COR-L47 (cell line): ENCODE measurements around the gene NMT1.

Source experiments
- DNase-seq: peaks from one replicate; lab custom pipeline; 2025; lab: John Stamatoyannopoulos, UW

The NMT1 gene

DNA sequence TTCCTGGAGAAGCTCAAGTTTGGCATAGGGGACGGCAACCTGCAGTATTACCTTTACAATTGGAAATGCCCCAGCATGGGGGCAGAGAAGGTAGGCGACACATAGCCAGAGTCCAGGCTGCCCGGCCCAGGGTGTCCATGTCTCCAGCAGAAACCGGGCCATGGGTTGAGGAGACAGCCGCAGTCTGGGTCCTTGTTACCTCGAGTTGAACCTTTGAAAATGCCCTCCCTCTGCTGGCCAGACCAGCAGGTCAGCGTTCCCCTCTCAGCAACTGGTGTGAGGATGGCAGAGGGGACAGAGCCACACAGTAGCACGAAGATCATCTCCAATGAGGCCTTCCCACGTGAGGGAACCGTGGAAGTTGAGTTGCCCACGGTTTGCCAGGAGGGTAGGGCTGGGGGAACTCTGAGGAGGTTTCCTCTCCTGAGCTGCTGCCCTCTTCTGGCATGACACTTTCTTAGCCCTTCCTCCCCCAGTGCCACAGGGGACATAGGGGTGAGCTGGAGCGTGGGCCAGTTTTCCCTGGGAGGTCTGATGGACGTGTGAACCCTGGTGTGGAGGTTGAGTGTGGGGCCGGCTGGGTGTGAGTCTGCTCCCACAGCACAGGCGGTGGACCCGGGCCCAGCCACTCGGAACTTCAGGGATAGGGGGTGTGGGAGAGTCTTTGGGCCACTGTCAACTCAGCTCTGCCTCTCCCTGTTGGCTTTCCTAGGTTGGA lies 43.9 kb downstream of the NMT1 start:
- DNase-seq: no peak

GRCh38 chr17:45106096-45106495 lies 45.0 kb downstream of the NMT1 start:
- no peak for DNase-seq

DNA sequence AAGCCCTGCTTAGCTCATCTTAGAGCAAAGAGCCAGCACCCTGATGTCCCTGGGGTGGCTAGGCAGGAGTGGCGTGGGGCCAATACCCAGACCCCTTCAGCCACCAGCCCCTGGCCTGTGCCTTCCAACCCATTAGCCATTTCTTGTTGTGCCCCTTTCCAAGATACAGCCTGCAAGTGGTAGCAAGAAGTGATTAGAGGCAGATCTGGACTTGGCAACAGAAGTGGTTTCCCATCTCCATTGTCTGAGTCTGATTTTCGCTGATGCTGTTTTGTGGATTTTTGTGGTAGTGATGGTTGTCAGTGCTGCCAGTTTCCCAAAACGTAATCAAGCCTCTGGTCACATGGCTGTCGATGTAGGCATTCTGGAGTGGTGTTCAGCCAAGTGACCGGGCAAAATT lies 45.5 kb downstream of the NMT1 start:
- DNase-seq: no peak

GRCh38 chr17:45107293-45108010 lies 46.3 kb downstream of the NMT1 start:
- DNase-seq: no peak

GRCh38 chr17:45108051-45108450 lies 46.9 kb downstream of the NMT1 start:
- DNase-seq: no peak

DNA sequence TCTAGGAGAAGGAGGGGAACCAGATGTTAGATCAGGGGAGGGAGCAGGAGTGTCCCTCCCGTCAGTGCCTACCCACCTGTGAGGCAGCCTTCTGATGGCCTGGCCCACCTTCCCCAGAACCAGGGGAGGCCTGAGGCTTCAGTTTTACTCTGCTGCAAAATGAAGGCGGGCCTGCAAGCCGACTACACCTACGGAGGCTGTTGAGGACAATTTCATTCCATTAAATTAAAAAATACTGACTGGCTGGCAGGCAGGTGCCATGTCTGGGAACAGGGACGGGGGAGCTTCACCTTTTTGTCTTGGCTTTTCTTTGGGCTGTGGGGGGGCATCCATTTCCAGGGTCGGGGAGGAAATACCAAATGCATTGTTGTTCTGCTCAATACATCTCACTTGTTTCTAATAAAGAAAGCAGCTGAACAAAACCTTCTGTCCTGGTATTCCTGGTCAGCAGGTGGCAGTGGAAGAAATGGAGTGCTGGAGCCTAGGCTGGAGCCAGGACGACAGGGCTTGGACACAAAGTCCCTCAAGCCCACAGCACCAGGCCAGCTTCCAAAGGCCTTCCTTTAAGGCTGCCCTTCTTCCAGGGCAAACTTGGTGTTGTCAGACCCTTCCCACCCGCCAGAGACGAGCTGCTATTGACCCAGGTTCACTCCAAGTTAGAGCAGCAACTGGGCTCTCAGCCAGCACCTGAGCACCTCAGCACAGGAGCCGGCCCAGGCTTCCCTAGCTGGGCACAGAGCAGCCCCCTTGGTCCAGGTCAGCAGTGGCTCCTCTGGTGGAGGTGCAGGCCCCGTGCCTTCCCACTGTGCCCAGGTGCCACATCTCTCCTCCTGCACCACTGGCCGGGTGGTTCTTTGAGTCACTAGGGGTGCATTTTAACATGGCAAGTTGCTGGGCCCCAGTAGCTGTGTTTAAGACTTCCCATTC lies 47.7 kb downstream of the NMT1 start:
- no peak for DNase-seq

DNA sequence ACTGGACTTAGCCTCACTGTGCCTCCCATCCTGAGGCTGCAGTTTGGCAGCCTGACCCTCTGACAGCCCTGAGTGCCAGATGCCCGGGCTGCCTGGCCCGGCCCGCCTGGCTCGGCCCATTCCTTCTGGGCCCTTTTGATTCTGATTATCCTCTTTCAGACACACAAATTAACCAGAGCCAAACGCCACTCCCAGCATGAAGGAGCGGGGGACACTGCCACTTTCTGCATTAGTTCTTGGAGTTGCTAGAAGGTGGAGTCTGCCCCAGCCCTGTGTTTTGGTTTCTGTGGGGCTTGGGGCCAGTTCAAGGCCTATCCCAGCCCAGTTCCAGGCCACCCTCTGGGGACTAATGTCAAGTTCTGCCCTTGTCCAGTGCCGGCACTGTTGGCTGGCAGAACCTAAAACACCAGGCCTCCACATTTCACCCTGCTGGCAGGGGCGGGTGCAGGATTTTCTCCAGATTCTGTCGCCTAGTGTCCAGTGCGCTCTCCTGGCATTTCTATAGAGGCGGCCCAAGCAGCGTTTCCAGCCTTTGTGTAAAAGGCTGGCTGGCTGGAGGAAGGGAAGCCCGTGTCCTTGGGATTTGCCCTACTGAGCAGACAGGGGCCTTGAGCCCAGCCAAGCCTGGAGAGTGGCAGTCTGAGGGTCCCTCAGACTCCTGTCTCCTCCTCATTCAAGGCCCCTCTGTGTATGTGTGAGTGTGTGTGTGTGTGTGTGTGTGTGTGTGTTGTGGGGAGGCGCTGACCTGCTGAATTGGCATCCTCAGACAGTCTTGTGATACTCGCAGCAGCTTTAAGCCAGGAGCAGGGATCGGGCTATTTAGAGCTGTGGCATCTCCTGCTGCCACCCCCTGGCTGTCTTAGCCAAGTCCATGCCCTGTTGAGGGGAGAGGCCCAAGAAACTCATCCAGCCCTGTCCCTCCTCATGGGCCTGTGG lies 49.8 kb downstream of the NMT1 start:
- DNase-seq: no peak

DNA sequence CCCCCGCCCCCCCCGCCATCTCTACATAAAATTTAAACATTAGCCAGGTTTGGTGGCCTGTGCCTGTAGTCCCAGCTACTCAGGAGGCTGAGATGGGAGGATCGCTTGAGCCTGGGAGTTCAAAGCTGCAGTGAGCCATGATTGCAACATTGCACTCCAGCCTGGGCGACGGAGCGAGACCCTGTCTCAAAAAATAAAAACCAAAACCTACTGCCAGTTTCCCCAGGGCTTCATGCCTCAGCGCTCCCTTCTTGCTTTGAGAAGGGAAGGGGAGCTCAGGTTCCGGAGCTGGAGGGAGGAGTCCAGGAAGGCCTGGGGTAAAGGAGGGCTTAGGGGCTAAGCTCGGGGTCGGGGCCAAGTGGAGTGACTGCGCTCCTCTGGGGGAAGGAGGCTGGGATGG lies 50.7 kb downstream of the NMT1 start:
- DNase-seq: no peak

DNA sequence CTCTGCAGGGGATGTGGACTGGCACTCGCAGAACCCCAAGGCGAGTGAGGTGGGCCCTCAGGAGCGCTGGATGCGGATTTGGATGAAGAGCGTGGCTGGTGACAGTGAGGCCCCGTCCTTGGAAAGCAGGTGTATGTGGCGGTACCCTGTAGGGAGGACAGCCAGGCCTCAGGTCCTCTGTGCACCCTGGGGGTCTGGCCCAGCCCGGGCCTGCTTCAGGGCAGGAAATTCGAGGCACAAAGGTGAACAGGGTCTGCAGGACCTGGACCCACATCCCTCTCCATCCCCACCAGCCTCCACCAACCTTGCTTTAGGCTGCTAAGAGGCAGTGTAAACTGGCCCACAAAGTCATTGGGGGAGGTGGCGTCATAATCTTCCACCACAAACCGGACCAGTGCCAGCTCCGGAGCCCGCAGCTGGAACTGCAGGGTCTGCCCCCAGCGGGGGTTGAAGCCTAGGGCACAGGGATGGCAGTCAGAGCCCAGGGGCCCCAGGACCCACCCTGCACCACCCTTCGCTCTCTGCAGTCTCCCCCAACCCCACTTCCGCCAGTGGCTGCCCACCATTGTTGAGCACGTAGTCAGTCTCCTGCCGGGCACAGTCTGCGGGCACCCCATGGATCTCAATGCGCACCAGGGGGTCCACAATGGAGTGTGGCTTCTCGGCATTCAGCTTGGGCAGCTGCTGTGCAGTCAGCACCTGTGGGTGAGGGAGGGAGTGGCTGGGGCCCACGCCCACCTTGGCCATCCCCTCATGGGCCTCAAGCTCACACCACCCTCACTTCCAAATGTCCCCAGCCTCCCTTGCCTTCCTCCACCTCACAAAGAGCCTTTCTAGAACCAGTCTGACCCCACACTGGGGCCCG lies 51.7 kb downstream of the NMT1 start:
- no peak for DNase-seq

GRCh38 chr17:45113424-45113754 lies 52.3 kb downstream of the NMT1 start:
- no peak for DNase-seq

DNA sequence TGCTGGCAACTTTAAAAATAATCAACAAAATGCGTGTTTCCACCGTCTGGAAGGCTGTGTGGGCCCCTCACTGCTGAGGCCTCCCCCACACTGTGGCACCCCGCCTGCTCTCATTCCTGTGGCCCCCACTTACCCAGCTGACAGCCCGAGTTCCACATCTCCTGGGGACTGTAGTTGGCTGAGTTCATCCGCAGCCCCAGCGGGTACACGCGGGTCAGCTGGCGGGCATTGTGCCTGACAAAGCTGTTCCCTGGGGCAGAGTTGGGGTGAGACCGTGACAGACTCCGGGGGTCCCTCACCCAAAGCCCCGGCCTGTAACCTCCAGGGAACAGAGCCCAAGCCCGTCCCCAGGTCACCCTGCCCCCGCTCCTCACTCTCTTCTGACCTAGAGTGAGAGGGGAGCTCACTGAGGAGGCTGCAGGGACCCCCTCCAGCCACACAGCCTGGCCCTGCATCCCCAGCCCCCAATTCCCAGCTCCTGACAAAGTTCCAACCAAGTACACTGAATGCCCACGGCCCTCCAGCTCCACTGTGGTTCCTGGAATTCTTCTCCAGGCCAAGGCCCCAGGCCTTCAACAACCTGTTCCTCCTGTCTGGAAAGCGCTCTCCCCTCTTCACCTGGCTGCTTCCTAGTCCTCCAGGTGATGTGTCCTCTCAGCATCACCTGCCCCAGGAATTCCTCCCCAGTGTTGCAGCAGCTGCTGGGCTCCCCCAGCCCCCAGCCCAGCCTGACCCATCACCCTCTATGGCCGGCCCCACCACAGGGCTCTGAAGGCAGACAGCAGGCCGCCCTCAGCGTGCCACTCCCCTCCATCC lies 53.2 kb downstream of the NMT1 start:
- no peak for DNase-seq

DNA sequence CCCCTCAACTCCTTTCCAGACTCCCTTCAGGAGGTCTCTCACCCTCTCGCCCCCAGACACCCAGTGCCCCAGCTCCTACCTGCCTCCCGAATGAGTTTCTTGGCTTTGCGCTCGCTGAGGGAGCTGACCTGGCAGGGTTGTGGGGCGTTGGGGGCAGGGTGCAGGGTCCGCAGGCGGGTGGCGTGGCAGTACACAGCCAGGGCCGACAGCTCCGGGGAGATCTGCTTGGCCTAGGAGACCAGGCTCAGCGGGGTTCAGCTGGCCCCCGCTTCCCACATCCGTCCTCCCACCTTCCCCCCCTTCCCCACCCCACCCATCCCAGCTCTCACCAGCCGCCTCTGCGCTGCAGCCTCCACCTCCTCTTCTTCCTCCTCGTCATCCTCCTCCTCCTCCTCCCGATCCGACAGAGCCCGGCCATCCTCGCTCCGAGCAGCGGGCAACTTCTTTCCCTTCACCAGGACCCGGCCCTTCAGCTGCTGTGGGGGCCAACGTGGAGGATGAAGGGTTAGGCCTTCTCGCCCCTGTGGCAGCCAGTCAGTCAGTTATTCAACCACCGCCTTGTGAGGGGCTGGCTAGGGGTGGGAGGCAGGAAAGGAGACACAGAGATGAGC lies 54.0 kb downstream of the NMT1 start:
- no peak for DNase-seq

DNA sequence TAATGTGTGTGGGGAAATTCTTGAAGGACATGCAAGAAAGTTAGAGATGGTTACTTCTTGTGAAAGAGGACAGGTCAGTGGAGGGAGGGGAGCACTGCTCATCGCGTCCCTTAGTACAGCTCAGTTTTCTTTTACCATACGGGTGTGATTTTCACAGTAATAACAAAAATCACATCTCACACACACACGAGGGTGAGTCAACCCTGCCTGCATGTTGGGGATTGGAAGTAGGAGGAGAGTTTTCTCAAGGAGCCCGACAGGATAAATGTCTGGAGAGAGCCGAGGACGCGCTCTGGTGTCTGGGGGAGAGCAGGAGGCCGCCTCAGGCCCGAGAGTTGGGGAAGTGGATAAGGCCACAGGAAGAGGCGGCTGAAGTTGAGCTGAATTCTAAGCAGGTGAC lies 54.8 kb downstream of the NMT1 start:
- no peak for DNase-seq

DNA sequence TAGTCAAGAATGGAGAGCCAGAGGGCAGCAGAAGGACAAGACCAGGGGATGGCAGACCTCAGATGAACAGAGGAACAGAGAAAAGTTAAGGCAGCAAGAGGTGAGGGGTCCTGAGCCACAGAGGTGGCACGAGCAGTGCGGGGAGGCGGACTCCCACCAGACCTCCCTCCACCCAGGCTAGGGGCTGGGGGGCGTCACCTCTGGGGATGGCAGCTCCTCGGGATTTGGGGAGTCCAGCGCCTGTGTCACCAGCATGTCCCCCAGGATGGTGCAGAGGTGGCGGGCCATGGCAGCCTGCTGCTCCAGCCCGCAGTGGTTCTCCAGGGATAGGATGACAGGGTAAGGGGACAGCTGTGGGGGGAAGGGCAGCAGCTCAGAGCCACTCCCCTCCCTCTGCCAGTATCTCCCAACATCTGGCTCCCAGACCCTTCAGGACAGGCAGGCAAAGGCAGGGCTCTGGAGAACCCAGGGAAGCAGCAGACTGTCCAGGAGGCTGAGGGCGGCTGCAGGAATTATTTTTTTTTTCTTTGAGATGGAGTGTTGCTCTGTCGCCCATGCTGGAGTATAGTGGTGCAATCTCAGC lies 55.4 kb downstream of the NMT1 start:
- DNase-seq: no peak

GRCh38 chr17:45117334-45117733 lies 56.2 kb downstream of the NMT1 start:
- DNase-seq: no peak

GRCh38 chr17:45117848-45118646 lies 56.9 kb downstream of the NMT1 start:
- DNase-seq: no peak

DNA sequence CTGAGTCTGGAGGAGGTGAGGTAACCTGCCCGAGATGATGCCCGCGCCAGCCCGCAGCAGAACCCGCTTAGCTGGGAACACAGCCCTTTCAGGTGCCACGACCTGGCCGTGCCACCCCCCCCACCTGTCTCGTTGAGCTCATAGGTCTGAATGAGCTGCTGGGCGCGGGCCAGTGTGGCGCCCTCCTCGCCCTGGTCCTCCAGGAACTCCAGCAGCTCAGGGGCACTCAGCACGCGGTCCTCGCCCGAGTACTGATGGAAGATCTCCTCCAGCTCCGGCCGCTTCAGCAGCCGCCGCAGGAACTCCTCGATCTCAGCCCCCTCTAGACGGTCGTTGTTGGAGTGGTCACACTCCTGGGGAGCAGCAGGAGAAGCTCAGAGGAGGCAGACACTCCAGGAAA lies 57.6 kb downstream of the NMT1 start:
- no peak for DNase-seq

DNA sequence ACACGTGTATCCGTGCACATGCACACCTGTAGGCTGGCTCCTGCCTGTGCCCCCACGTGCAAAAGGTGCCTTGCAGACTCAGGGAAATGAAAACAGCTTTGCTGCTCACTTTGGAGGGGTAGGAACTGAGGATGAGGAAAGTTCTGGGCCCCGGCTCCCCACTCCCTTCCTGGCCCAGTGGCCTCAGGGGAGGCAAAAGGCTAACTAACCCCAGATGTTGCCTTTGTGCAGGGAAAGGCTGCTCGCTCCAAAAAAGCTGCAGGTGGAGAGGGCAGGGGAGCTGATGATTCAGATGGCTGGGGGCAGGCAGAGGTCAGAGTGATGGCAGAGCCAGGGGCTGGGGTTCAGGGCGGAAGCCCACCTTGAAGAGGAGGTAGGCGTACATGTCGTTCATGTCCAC lies 58.8 kb downstream of the NMT1 start:
- no peak for DNase-seq
